A673 (cell line): Measurements from ENCODE around the gene LAMB2.

Source experiments
- CTCF ChIP-seq: fragments of 300-800, 200-600 bp; sonication (generic); conservative IDR thresholded peaks from 2 replicates; pipeline ENCODE4 v1.5.1; 2017; ENCODE audit warnings: low read depth, mild to moderate bottlenecking, antibody characterized with exemption, low read length, moderate library complexity, mixed read lengths
- EZH2 ChIP-seq: fragments of 200-600 bp; sonication (generic); IDR thresholded peaks from 2 replicates; pipeline ENCODE4 v1.6.1; 2017; ENCODE audit warnings: borderline replicate concordance, low read depth, mild to moderate bottlenecking, mixed read lengths, antibody characterized with exemption, low read length; ENCODE audit not compliant: poor library complexity, severe bottlenecking

GRCh38 chr3:49177073-49177472, 44.2 kb upstream of the LAMB2 start:
- TF ChIP-seq CTCF: no peak
- TF ChIP-seq EZH2: no peak
